Stimulated activated CD4-positive, alpha-beta T cell treated with anti-CD3 and anti-CD28 coated beads, Interleukin-1b, Interleukin-23, amount 100 ng/mL, for 1 hour (primary cell): ENCODE results near the gene PLEKHA8.
"Not testable (repeated sequence)": the region's sequence is repeated elsewhere in the genome, so short reads cannot be mapped to it uniquely, and the experiment has no call there.

Experiments
- DNase-seq, 2 donors: peaks; one replicate each; pipeline ENCODE4 v3.0.0-alpha.2; 2020; ENCODE audit warnings: low read depth in 2 of 2

The PLEKHA8 gene

DNA sequence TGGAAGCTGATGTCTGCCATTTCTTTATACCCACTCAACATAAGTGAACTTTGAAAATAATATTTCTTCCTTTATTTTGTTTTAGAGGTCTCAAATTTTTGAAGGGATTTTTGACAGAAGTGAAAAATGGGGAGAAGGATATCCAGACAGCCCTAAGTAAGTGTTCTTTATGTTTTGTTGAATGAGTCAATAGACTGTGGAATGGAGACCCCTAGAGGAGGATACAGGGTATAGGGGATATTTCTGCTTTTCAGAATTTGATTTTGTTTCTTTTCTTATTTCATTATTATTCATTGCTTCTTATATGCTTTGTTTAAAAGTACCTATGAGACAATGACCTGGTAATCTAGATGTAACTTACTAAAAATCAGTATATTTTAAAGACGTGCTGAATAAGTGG lies 34.4 kb downstream of the PLEKHA8 start:
- no peak for DNase-seq

DNA sequence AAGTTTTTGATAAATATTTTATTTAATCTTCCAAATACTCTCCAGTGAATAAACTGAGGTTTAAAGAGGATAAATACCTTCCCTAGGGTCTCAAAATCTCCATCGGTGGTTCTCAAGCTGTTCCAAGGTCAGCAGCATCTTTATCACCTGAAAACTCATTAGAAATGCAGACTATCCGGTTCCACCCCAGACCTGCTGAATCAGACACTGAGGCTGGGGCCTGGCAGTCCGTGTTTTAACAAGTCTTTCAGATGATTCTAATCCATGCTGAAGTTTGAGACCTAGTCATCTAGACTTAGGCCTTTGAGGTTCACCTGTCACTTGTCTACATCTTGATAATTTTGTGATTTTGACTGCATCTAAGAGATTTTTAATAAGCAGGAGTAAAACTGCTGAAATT lies 37.5 kb downstream of the PLEKHA8 start:
- DNase-seq = no peak

DNA sequence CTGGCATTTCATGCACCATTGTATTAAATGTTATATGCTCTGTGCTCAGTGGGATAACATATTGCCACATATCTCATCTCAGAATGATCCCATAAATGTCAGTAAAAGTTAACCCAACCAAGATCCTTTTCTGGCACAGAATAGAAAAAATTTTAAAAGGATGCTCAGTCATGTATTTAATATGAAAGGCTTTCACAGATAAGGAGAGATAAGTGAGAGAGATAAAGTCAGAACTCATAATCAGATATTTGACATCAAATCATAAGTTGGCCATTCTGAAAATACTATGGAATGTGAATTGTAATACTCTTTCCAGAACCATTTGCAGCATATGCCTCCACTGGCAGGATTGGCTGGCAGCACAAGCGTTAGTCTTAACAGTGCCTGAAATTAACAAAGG lies 38.5 kb downstream of the PLEKHA8 start:
- no peak for DNase-seq

DNA sequence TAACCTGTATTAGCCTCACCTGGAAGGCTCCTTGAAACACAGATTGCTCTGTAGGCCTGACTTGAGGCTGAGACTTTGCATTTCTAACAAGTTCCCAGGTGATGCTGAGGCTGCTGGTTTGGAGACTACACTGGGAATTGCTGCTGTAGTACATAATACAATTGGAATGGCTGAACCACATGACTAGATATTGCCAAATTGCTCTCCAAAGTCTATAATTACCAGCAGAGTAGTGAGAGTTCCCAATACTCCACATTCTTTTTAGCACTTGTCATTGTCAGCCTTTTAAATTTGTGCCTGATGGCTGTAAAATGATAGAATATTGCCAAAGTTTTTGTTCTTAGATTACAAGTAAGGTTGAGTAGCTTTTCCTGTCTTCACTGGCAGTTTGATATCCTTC lies 39.9 kb downstream of the PLEKHA8 start:
- no peak for DNase-seq

DNA sequence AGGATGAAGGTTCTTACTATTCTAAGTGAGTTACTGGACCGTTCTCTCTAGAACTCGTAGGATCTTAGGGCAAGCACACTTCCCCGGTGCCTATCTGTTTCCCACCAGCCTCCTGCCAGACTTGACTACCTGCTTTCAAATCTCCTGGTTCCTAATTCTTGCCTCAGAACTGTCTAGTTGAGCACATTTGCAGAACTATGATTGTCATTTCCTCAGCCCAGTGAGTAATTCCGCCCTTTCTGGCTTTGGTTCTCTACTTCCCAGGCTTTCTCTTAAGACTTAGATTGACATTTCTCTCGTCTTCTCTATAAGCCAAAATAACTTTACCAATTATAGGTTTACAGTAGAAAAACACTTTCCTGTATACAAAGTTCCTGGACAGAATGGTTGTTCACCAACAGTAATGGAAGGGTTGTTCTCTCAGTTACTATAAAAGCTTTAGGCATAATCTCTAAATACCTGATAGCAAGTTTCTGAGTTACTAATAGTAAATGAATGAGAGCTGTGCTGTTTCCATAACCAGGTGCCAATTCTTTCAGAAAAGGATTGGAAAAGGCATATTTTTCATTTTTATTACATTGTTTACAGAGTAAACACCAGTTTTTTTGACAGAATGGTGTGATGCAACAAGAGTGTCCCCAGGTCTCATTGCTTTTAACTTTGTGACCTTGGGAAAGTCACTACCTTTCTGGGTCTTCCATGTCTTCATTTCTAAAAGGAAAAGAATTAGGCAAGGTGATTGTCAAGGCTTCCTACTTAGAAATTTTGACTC lies 41.1 kb downstream of the PLEKHA8 start:
- DNase-seq = no peak

DNA sequence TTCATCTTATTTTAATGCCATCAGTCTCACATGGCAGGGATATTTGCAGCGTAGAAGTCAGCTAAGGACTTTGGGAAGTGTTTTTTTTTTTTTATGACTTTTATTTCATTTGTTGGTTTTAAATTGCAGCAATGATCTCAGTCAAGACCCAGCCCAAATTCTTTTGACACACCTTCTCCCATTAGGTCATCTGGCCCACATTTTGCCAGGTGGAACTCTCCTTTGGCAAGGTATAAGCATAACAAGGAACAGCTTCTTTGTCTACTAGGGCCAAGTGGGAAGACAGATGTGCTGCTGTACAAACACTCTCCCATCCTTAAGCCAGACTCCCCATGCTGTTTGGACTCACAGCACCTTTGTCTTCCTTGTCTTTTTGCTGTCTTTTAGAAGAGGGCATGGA lies 41.8 kb downstream of the PLEKHA8 start:
- no peak for DNase-seq

DNA sequence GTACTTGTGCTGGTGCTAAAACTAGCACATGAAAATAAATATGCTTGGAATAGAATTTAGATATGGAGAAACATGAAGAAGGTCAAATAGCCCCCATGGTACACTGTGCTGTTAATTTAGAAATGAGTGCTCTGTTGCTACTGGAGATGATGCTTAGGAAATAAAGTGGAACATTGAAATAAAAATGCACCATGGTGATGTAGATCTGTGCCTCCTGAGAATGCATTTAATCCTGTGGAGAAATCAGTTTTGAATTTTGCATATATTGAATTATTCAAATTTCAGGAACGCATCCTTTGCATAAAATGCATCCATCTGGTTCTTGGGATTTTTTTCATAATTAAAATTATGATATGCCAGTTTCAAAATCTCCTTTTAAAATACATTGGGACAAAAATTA lies 44.5 kb downstream of the PLEKHA8 start:
- DNase-seq = no peak

DNA sequence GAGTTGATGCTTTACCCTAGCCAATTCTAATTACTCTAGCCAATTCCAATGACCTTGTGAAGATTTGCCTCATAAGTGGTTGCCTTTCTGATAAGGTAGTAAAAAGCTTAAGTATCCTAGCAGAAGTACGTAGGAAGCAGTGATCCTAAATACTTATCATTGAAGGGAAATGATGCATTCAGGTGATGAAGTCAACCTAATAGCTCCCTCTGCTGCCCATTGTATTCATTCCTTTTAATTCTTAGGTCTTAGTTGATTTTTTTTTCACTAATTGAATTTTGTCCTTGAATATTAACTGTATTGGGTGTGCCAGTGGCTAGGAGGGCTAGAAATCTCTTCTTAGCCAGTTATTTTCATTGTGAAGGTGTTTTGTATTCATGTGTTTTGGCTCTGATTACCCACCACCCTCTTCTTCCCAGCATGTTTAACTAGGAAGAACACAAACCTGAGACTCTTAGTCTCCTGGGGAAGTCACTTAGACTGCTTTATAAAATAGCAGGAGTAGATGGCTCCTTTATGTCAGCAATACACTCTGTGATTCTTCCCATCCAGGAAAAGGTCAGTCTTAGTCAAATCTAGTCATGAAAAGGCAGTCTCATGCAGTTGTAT lies 46.3 kb downstream of the PLEKHA8 start:
- DNase-seq = no peak

DNA sequence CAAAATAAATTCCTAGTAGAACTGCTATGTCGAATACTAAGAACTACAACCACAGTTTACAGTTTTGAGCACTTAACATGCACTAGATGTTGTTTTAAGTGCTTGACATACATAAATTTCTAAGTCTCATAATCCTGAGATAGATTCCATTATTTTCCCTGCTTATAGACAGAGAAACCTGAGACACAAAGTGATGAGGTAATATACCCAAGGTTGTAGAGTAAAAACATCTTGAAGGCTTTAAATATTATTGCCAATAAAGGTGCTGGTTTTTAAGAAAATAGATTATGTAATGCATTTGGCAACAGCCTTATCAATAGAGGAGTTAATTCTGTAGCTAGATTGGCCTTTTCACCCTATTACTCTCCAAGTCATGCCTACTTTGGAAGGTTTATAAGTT lies 48.2 kb downstream of the PLEKHA8 start:
- DNase-seq = no peak

DNA sequence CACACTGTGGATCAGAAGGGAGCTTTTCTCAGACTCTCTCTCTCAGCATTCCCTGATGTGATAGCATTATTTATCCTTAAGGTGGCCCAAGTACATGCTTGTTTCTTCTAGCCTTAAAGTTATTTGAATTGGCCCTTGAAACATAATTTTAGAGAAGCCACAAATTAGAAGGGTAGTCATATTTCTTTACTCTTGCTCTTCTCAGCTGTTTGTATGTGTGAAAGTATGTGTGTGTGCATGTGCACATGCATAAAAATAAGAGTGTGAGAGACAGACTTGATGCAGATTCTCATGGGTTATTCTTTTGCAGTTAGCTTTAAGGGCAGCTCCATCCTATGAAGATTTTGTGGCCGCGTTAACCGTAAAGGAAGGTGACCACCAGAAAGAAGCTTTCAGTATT lies 50.1 kb downstream of the PLEKHA8 start:
- no peak for DNase-seq

DNA sequence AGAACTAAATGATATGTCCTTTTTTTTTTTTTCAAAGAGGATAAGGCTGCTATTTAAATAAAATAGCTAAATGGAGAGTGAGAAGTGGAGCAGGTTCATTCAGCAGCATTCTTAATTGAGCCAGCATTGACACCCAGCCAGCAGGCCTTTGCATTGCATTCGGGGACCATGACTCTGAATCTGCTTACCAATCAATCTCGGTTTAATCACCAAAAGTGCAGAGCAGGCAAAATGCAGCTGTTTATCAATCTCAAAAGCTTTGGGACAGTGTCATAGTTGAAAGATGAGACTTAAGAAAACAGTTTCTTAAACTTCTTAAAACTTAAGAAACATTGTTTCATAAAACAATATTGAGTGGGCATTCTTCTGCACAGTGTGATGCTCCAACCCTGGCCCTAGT lies 51.7 kb downstream of the PLEKHA8 start:
- no peak for DNase-seq

DNA sequence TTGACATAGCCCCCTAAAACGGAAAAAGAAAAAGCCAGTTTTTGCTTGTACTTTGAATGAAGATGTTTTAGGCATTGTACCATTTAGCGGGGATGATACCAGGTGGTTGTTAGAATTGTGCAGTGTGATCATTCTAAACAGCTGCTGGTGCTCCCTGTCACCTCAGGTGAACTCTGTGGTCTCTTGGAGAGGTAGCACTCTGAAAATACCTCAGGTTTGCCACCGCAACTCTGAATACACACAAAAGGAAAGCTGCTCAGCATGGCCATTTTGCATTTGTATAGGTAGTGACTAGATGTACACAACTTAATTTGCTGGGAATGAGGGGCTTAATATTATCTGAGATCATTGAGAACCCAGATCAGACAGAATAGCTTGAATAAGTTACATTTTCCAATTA lies 52.6 kb downstream of the PLEKHA8 start:
- no peak for DNase-seq

DNA sequence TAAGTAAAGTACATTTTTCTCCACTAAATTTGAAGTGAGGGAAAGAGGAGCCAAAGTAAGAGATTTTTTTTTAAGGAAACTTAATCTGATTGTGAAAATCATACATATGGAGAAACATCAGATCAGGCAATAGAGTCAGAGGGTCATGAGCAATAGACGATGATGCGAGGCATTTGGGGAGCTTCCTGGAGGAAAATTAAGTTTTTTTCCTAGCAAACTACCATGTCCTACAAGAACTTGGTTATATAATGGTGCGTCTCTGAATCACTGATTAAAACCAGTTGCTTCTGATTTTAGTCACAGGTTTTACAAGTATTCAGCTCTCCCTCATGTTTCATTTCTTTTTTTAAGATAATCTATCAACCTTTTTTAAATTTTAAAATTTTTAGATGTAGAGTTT lies 54.5 kb downstream of the PLEKHA8 start:
- no peak for DNase-seq

DNA sequence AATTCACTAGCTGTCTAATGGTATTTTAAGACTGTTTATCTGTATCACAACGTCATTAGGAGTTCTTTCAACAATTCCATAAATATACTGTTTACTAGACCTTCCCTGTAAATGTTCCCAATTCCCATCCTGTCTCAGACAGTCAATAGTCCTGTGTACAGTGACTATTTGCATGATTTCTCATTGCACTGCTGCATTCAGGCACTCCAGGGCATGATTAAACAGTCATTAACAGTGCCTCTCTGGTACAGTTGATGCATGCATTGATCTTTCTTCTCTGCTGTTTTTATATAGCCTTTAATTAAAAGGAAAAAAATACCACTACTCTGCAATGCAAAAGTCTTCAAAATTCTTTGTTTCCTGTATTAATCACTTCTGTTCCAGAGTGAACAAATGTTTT lies 55.1 kb downstream of the PLEKHA8 start:
- DNase-seq = no peak

DNA sequence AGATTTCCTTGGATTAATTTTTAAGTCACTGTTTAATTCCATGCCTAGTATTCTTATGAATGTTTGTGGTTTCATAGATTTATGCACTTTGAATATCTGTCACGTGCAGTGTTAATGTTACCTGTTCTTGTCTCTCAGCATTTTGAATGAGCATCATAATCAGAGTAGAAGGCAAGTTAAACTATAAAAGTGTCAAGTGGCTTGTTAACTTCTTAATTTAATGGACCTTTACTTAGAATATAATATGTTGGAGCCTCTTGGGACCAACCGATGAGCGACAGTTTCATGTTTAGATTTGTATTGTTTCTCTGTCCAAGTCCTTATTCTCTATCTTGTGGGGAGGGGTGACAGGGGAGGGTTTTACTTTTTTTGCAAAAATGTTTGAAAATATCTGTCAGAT lies 56.0 kb downstream of the PLEKHA8 start:
- no peak for DNase-seq

DNA sequence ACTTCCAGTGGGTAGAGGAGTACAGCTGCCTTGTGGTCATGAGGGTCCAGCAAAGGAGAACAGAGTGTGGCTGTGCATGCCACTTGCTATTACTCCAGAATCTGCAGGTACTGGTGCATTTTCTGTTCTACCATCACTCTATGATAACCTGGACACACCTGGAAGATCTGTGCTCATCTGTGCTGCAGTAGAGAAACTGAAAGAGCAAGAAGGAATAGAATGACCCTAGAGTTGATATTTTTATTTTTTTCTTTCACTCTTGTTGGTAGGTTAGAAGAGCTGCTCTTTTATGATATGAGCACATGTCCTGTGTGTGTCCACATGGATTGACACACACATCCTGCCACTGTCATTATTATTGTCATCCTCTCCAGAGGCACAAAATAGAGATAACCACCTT lies 58.3 kb downstream of the PLEKHA8 start:
- no peak for DNase-seq

DNA sequence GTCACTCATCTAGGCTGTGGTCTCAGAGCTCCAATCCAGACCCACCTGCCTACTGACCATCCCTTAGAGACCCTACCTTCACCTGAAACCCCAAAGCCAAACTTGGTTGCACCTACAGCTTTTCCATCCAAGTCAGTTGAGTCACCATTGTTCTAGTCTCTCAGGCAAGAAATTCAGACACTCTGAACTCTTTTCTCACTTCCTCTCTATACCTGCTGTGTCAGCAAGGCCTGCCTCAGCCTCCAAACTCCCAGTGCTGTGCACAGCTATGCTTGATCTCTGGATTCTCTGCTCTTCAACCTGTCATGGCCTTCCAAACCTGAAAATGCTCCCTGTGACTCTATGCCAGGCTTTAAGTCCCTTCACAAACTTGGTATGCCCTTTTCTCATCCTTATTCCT lies 59.2 kb downstream of the PLEKHA8 start:
- no peak for DNase-seq

DNA sequence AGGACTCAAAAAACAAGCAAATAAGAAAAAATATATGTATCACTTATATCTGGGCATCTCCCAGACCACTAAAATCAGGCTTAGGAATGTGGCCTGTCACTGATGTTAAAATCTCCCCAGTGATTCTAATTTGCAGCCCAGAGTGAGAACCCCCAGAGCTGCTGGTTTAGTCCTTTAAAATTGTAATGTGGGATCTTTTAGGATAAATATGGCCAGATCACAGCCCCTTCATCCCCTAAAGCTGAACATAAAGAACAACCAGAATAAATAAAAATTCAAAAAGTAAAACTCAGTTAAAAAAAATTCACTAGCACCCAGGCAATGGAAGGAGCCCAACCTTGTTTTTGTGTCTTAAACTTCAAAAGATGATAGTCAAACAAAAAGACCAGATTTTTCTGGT lies 60.1 kb downstream of the PLEKHA8 start:
- DNase-seq = no peak

DNA sequence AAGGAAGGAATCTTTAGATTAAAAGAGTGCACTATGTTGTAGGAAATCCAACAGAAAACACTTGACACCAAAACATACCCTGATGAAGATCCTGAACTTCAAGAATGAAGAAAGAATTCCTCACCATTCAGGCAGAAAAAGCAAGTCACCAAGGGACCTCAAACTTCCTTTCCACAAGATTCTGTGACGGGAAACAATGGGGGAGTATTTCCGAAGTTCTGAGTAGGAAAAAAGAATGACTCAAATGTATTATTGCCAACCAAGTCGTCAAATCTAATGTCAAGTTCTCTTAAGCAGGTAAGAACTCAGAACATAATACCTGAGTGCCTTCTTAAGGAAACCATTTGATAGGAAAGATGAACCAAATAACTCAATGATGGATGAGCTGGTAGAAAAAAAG lies 61.9 kb downstream of the PLEKHA8 start:
- no peak for DNase-seq

DNA sequence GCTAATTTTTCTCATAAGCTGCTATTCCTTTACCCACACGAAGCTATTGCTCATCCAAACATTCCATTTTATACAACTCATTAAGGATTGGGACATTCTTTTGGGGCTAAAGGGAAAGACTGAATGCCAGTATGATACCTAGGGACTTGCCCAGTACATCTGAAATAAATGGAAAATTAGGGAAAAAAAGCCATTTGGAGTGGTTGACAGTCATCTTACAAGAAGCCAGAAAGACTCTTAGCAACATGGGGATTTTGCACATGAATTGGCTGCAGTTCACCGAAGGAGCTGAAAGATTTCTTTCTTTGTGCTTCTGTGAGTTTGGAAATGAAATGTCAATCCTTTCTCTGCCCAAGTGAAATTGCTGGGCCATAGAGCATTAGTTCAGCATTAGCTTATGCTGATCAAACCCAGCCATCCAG lies 63.3 kb downstream of the PLEKHA8 start:
- no peak for DNase-seq

DNA sequence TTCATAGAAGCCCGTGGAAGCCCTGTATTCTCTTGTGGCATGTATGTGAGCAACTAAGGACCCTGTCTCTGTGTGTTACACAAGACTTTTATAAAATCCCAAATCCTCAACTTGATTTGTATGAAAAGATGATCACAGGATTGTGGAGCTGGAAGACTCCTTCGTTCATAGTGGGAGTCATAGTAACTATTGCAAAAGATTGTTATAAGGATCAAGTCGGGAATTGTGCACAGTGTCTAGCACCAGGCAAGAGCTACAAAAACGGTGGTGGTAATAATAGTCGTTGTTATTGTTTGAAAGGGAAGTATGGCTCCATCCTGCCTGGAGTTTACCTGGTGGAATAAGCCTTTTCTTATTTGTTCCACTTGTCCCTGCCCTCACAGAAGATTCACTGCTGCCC lies 63.8 kb downstream of the PLEKHA8 start:
- no peak for DNase-seq

DNA sequence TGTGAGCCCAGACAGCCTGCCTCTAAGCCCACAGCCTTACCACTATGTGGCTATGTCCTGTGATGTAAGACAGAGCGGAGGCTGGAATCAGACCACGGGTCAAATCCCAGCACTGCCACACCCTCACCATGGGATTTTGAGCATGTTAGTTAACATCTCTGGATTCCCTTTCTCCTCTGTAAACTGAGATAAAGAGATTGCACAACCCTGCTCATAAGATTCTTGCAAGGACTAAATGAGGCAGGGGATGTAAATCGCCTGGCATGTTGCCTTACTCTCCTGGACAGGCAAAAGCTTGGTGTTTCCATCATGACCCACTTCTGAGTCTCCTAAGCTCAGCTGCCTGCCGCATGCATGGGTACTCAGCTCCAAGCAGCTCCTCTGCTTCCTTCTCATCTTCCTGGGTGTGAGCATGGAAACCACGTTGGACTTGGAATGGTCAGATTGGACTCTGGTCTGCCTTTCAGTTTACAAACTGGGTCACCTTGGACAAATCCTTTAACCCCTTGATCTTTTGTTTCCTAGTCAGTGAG lies 65.3 kb downstream of the PLEKHA8 start:
- DNase-seq = no peak

DNA sequence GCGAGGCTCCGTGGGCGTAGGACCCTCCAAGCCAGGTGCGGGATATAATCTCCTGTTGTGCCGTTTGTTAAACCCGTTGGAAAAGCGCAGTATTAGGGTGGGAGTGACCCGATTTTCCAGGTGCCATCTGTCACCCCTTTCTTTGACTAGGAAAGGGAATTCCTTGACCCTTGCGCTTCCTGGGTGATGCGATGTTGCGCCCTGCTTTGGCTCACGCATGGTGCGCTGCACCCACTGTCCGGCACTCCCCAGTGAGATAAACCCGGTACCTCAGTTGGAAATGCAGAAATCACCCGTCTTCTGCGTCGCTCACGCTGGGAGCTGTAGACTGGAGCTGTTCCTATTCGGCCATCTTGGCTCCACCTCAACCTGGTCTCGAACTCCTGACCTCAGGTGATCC lies 70.4 kb downstream of the PLEKHA8 start:
- DNase-seq = not testable (repeated sequence)

DNA sequence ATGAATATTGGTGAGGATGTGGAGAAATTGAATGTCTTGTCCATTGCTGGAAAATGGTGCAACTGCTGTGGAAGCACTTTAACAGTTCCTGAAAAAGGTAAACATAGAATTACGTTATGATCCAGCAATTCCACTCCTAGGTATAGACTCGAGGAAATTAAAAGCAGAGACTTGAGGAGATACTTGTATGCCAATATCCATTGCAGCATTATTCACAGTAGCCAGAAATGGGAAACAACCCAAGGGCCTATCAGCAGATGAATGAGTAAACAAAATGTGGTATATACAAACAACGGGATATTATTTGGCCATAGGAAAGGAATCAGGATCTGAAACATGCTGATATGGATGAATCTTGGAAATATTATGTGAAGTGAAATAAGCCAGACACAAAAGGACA lies 74.1 kb downstream of the PLEKHA8 start:
- DNase-seq = no peak
